ENCODE measurements around the gene TMEM217. TPM values are rescaled to one million over a fixed set of nuclear protein-coding genes. Genes with fewer than 3 reads are reported as not detected.

The TMEM217 gene
- polyA plus RNA-seq, 1 of the 3 experiments (the other 2 are of a cell fraction): 1.5 TPM

DNA sequence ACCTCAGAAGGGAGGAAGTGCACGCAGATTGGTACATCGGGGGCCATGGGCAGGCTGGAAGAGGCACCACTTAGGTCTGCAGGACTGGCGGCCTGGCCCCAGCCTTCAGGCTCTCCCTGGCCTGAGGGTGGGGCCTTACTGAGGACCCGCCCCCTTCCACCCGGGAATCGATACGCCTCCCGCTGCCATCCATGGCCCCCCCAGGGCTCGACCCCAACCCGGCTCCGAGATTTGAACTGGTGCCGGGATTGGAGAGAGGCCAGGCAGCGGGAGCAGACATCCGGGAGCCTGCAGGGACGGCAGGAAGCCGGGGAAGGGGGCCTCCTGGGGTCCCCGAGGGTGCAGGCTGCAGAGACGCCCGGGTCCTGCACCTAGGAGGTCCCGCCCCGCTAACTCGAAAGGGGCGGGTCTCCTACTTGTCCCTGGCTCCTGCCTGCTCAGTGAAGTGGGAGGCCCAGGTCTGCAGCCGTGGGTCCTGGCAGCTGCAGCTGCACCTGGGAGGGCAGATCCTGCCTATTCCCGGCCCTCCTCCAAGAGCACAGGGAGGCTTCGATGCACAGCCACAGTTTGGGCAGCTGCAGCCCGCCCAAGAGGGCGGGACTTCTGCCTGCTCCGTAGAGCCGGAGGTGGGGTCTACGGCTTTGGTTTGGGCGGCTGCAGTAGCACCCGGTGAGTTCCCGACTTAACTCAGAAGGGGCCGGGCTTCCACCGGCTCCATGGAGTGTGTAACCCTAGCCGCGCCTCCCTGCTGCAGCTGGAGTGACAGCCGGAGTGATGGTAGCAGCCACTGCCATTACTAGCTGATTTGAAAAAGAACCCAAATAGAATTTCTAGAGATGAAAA is 35.6 kb downstream of the TMEM217 start:
- peak overlapping the region; percentile 90 for H2AFZ ChIP-seq (ENCODE audit: low read depth)
- CTCF ChIA-PET: interaction anchor here (0.9 to 2.8 kb wide), 6 partner anchors 11 to 336 kb away, joined by 3 to 17 read pairs (median 4); partner anchors contain the start of gene C6orf89
- H3K9me3 ChIP-seq: no peaks in the 10 kb centered on the region
- POLR2A ChIA-PET: interaction anchor here (0.5 to 1.6 kb wide), 3 partner anchors 35 to 301 kb away, joined by 3 to 8 read pairs (median 4); partner anchors contain the start of genes TBC1D22B and TMEM217
- DNase-seq: peak; percentile 90
- TF ChIP-seq EZH2phosphoT487 (IDR thresholded peaks at IDR 0.05; ENCODE audit: borderline replicate concordance, low read depth) (no peak), YY1 (IDR thresholded peaks at IDR 0.05; ENCODE audit: low read depth) (0 out of 2 replicates have a peak, but pooled peaks have one; percentile 36), POLR2AphosphoS5 (IDR thresholded peaks at IDR 0.05; ENCODE audit: low read depth, low read length) (peak; percentile 63), FOXJ3 (CRISPR knock-in tag; IDR thresholded peaks at IDR 0.05) (no peak), NFIC (IDR thresholded peaks at IDR 0.05; ENCODE audit: borderline replicate concordance) (0 out of 2 replicates have a peak, but pooled peaks have one; percentile 3), JUND (IDR thresholded peaks at IDR 0.05) (no peak), MXI1 (IDR thresholded peaks at IDR 0.05; ENCODE audit: low read depth, low read length) (peak; percentile 59; the same call in 1 of the 2 replicates), TAF1 (IDR thresholded peaks at IDR 0.05; ENCODE audit: borderline replicate concordance, low read depth, low read length) (no peak), CHD2 (IDR thresholded peaks at IDR 0.05; ENCODE audit: low read length, partially characterized antibody) (peak; percentile 5)
- TF ChIP-seq, protein P1, sequence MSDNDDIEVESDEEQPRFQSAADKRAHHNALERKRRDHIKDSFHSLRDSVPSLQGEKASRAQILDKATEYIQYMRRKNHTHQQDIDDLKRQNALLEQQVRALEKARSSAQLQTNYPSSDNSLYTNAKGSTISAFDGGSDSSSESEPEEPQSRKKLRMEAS (IDR thresholded peaks at IDR 0.05; ENCODE audit: low read depth): peak; percentile 29; the same call in 1 of the 2 replicates
- TF ChIP-seq, protein P2, sequence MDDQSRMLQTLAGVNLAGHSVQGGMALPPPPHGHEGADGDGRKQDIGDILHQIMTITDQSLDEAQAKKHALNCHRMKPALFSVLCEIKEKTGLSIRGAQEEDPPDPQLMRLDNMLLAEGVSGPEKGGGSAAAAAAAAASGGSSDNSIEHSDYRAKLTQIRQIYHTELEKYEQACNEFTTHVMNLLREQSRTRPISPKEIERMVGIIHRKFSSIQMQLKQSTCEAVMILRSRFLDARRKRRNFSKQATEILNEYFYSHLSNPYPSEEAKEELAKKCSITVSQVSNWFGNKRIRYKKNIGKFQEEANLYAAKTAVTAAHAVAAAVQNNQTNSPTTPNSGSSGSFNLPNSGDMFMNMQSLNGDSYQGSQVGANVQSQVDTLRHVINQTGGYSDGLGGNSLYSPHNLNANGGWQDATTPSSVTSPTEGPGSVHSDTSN (IDR thresholded peaks at IDR 0.05): peak; percentile 86
- H3K4me2 ChIP-seq: peak overlapping the region; percentile 86
- H4K20me1 ChIP-seq (ENCODE audit: insufficient read depth): no peaks in the 10 kb centered on the region
- H3K79me2 ChIP-seq (ENCODE audit: insufficient read depth): no peaks in the 10 kb centered on the region
- peaks cover 6% of the 10 kb centered on the region in 2 experiments; a peak in 2 of 4 replicates for H3K4me1 ChIP-seq (ENCODE audit: control insufficient read depth in 1 of 2, insufficient read depth in 2 of 2, low read depth in 1 of 2, low read length in 1 of 2)
- WGBS (ENCODE audit: low lambda C conversion rate): 1% methylated on average over 14 of the region's 39 CpGs
- peak overlapping the region; percentile 37 to 93; a peak in 3 of 4 replicates for H3K27ac ChIP-seq (ENCODE audit: low read depth in 2 of 2, low read length in 1 of 2)
- no peaks in the 10 kb centered on the region for H3K27me3 ChIP-seq (ENCODE audit: insufficient read depth)
- no peaks in the 10 kb centered on the region for H3K36me3 ChIP-seq (replicated peaks in 1 of 2; ENCODE audit: control insufficient read depth in 1 of 2, insufficient read depth in 2 of 2, low read length in 1 of 2)
- peaks cover 3% of the 10 kb centered on the region for H3F3A ChIP-seq (replicated peaks; ENCODE audit: insufficient read depth)
- no peaks in the 10 kb centered on the region for H3K9me2 ChIP-seq
- H3K9ac ChIP-seq: peak overlapping the region; percentile 38
- peak overlapping the region; percentile 62 to 65 for H3K4me3 ChIP-seq (ENCODE audit: low read depth in 2 of 2, low read length in 1 of 2)

DNA sequence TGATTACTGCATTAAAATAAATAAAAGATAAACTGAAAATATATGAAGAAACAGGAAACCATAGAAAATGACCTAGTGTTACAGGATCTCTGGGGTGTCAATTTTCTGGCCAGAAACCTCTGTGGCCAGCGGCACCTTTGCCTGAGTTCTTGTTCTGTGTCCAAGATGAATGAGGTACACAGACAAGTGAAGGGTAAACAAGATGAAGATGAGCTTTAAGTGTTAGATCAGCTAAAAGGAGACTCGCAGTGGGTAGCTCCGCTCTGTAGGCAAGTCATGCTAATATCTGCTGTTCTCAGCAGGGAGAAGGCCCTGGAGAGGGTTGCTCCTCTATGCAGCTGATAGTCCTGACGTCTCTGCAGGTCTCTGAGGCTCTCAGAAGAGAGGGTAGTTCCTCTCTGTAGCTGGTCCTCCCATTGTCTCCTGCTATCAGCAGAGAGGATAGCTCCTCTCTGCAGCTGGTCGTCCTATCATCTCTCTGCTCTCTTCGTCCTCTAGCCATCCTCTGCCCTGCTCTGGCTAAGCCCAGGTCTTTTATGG is 36.3 kb downstream of the TMEM217 start:
- Histone ChIP-seq H3K27me3 (ENCODE audit: insufficient read depth) (no peaks in the 10 kb centered on the region), H3K4me3 (ENCODE audit: low read depth in 2 of 2, low read length in 1 of 2) (peak overlapping the region; percentile 62 to 65), H3K9me3 (no peaks in the 10 kb centered on the region), H4K20me1 (ENCODE audit: insufficient read depth) (no peaks in the 10 kb centered on the region), H3K9ac (peak overlapping the region; percentile 38), H2AFZ (ENCODE audit: low read depth) (peak overlapping the region; percentile 90), H3K4me1 (ENCODE audit: control insufficient read depth in 1 of 2, insufficient read depth in 2 of 2, low read depth in 1 of 2, low read length in 1 of 2) (peaks cover 6% of the 10 kb centered on the region in 2 experiments; a peak in 2 of 4 replicates), H3K36me3 (replicated peaks in 1 of 2; ENCODE audit: control insufficient read depth in 1 of 2, insufficient read depth in 2 of 2, low read length in 1 of 2) (no peaks in the 10 kb centered on the region), H3K4me2 (peak overlapping the region; percentile 86), H3F3A (replicated peaks; ENCODE audit: insufficient read depth) (peaks cover 3% of the 10 kb centered on the region), H3K27ac (ENCODE audit: low read depth in 2 of 2, low read length in 1 of 2) (peak overlapping the region in 1 of 2 experiments; percentile 93; a peak in 3 of 4 replicates), H3K9me2 (no peaks in the 10 kb centered on the region), H3K79me2 (ENCODE audit: insufficient read depth) (no peaks in the 10 kb centered on the region)
- ChIA-PET POLR2A (interaction anchor here (0.7 to 1.6 kb wide), 2 partner anchors 36 to 235 kb away, joined by 3 to 8 read pairs; partner anchors contain the start of genes TBC1D22B and TMEM217), CTCF (interaction anchor here (0.9 to 2.8 kb wide), 6 partner anchors 11 to 336 kb away, joined by 3 to 17 read pairs (median 4); partner anchors contain the start of gene C6orf89)
- TF ChIP-seq, protein P2 (IDR thresholded peaks at IDR 0.05): no peak
- TF ChIP-seq TEAD4 (IDR thresholded peaks at IDR 0.05; ENCODE audit: borderline replicate concordance, insufficient read depth) (no peak), GATA2 (CRISPR knock-in tag; IDR thresholded peaks at IDR 0.05) (0 out of 2 replicates have a peak, but pooled peaks have one; percentile 7), TCF12 (IDR thresholded peaks at IDR 0.05) (no peak), CHD2 (IDR thresholded peaks at IDR 0.05; ENCODE audit: low read length, partially characterized antibody) (no peak)
- 75% methylated on average over 5 of the region's 6 CpGs for WGBS (ENCODE audit: low lambda C conversion rate)
- DNase-seq: no peak

All from SK-N-SH (cell line).